Erythroblast (primary cell): ENCODE data around the gene CPLANE2.
"Not testable (repeated sequence)": the region's sequence is repeated elsewhere in the genome, so short reads cannot be mapped to it uniquely, and the experiment has no call there.

Experiments used
- DNase-seq, 2 experiments: peaks; one replicate each; lab custom pipeline; 2025; lab: John Stamatoyannopoulos, UW
- GATA1 ChIP-seq: IDR thresholded peaks from 2 replicates; pipeline ENCODE4 v1.6.1; 2011; ENCODE audit warnings: low read depth, mild to moderate bottlenecking, control low read depth, low read length, moderate library complexity
- POLR2A ChIP-seq: IDR thresholded peaks from 2 replicates; pipeline ENCODE4 v1.6.1; 2011; ENCODE audit warnings: mild to moderate bottlenecking, low read length

Gene CPLANE2, protein sequence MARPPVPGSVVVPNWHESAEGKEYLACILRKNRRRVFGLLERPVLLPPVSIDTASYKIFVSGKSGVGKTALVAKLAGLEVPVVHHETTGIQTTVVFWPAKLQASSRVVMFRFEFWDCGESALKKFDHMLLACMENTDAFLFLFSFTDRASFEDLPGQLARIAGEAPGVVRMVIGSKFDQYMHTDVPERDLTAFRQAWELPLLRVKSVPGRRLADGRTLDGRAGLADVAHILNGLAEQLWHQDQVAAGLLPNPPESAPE

DNA sequence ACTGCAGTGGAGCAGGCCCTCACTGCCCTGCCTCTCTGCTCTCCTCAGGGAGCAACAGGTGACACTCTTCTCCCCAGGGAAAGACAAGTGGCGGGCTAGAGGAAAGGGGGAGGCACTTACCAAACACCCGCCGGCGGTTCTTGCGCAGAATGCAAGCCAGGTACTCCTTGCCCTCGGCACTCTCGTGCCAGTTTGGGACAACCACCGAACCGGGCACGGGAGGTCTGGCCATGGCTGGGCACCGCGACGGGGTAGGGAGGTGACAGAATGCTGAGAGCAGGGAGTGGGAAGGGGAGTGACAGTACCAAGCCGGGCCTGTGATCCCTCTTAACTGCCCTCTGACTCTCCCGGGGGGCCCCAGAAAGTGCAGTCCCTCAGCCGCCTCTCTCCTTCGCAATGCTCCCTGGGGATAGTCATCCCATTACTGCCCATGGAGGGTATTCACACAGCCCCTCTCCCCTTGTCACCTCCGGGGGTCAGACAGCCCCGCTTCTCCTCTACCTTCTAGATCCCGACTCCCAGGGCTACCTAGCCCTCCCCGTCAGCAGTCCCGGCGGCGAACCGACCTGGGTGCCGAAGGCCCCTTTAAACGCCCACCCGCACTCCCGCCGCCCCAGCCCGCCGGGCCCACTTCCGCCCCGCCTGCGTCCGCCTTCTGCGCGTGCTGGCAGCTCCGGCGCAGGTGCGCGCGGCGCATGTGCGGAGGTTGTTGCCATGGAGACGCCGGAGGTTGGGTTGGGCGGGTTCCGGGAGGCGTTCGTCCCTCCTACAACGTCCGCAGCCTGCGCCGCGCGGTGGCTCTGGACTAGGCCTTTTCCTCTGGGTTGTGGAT lies at the start of gene CPLANE2:
Gene CPLANE2 (minus strand): TSS at position 673 of the 832 bp plus-strand sequence. CDS start 441 bp downstream, at position 232.
- peak; percentile 94 to 96 for DNase-seq
- TF ChIP-seq POLR2A, result peak; percentile 63
- no peak for TF ChIP-seq GATA1

DNA sequence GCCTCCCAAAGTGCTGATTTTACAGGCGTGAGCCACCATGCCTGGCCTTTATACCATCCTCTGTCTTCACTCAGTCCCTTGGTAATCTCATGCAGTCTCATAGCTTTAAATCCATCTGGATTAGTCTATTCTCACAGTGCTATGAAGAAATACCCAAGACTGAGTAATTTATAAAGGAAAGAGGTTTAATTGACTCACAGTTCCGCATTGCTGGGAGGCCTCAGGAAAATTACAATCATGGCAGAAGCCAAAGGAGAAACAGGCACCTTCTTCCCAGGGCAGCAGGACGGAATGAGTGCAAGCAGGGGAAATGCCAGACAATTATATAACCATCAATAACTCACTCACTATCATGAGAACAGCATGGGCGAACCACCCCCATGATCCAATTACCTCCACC lies 49.1 kb upstream of the CPLANE2 start:
- no peak for DNase-seq
- TF ChIP-seq POLR2A (no peak), GATA1 (no peak)

DNA sequence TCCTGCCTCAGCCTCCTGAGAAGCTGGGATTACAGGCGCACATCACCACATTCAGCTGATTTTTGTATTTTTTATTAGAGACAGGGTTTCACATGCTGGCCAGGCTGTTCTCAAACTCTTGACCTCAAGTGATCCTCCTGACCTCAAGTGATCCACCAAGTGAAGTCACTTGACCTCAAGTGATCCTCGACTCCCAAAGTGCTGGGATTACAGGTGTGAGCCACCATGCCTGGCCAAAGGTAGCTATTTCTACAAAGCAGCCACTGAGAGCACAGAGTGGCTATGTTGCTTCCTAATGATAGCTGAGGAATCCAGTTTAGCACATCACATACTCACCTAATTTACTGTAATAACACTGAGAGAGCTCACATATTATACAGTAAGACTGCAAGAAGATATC lies 44.8 kb upstream of the CPLANE2 start:
- DNase-seq, result no peak
- TF ChIP-seq POLR2A (no peak), GATA1 (no peak)

DNA sequence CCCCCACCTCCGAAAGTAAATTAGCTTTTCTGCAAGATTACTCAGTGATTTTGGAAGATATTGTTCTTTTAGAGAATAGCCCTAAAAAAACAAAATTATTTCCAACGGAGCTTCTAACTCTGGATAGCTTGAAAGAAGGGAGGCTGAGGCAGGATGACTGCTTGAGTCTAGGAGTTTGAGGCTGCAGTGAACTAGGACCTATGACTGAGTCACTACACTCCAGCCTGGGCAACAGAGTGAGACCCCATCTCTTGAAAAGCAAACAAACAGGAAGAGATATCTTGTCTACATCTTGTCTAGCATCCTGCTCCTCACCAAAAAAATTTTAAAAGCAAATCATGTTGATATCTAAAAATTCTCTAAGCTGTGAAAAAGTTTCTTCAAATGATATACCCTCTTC lies 42.2 kb upstream of the CPLANE2 start:
- no peak for DNase-seq
- TF ChIP-seq GATA1 (no peak), POLR2A (no peak)

DNA sequence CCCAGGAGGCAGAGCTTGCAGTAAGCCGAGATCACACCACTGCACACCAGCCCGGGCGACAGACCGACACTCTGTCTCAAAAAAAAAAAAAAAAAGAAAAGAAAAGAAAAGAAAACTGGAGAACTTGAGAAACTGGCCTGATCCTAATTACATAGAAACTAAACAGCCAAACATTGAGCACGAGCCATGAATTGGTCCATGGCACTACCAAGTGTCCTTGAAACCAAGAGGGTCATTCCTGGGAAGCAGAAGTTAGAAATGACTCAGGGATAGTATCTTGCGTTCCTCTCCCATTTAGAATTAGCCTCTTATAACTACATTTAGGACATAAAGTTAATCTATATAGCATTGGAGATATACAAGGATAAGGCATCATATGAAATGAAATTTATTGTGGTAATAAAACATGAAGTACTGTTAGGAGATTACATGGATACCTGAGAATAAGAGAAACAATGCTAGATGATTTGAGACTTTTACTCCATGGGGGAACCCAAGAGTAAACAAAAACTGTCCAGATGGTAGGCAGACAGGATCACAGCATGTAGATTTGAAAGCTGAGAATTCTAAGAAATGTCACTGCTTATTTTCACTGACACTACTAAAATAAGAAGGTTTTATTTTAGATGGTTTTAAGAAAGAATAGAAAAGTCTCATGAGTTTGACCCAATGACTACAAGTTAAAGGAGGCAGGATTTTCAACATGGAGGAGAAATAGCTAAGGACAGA lies 39.5 kb upstream of the CPLANE2 start:
- DNase-seq, result no peak
- TF ChIP-seq GATA1 (no peak), POLR2A (no peak)

DNA sequence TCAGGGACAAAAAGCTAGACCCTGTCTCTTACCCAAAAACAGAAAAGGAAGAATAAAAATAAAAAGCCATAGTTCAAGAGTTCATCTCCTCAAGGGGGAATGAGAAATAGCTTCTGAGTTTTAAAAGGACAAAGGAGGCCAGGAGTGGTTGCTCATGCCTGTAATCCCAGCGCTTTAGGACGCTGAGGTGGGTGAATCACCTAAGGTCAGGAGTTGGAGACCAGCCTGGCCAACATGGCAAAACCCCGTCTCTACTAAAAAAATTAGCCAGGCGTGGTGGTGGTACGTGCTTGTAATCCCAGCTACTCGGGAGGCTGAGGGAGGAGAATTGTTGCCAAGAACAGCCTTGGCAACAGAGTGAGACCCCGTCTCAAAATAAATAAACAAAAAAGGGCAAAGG lies 38.6 kb upstream of the CPLANE2 start:
- TF ChIP-seq POLR2A (no peak), GATA1 (no peak)
- DNase-seq, result no peak

DNA sequence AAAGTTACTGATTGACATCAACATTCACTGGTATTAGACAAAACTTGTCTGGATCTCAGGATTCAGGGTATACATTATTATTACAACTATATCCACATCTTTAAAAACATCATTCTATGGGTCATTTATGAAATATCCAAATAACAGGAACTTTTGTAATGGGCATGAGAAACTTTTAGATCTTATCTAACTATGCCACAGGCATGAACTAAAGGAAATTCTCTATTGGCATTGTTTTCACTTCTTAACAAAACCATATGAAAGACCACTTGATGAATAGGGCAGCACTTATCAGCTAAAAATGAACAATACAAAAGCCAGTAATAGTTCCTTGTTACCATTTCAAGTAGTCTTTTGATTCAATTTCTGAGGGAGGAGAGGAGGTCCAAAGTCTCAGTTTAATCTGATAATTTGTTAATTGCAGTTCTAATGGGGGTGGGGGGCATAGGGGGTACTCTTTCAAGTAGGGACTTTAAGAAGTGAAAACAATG lies 30.8 kb upstream of the CPLANE2 start:
- TF ChIP-seq POLR2A, result no peak

DNA sequence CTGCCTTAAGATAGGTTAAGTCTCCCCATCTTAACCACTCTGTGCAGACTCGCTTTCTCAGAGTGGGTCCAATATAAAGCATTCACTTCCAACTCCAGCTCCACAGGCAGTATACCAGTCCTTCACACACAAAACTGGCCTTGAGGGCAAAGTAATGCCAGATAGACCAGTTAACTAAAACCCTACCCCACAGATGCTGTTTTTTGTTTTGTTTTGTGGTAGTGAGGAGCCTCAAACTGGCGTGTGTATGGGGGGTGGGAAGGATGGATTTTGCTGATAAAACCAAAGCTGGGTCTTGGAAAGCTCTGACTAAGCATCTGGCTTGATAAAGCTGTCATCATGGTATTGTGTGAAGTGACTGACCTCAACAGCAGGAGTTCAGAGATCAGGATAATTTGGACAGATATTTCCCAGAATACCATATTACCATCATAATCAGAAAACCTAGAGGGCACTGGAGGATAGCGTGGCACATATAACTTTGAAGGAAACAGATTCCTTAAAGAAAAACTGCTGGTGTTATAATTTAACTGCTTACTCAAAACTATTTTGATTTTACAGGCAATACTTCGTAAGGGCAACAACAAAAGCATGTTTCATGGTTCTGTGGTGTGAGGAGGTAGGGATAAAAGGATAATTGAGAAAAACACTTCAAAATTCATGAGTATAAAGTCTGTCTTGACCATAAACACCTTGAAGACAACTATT lies 29.6 kb upstream of the CPLANE2 start:
- TF ChIP-seq POLR2A (no peak), GATA1 (no peak)
- peak; percentile 67 to 81 for DNase-seq

More for the DNA sequence above, 30.8 kb upstream of the CPLANE2 start:
- DNase-seq, result no peak

DNA sequence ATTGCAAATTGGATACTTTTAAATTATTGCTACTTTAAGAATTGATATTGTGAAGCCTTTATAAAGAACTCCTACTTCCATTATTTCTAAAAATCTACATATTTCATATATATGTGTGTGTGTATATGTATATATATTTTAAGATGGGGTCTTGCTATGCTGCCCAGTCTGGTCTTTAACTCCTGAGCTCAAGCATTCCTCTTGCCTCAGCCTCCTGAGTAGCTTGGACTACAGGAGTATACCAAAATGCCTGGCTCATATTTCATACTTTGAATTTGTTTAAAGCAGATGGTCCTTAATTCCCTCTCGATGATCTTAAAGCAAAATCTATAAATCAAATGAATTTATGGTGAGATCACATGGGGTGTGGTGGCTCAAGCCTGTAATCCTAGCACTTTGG lies 25.1 kb upstream of the CPLANE2 start:
- TF ChIP-seq POLR2A, result no peak
- TF ChIP-seq GATA1, result no peak
- no peak for DNase-seq

DNA sequence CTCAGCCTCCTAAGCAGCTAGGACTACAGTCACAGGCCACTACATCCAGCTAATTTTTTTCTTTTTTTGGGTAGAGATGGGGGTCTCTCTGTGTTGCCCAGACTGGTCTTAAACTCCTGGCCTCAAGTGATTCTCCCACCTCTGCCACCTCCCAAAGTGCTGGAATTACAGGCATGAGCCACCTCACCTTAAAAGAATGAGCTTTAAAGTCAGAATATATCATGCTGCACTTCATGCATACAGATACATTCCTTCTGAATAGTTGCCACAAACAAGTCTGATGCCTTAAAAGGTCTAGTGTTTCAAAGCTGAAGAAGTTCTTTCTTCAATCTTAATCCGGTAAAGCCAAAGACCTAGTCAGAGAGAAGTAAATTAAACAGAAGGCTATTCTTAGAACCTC lies 23.8 kb upstream of the CPLANE2 start:
- DNase-seq, result no peak

DNA sequence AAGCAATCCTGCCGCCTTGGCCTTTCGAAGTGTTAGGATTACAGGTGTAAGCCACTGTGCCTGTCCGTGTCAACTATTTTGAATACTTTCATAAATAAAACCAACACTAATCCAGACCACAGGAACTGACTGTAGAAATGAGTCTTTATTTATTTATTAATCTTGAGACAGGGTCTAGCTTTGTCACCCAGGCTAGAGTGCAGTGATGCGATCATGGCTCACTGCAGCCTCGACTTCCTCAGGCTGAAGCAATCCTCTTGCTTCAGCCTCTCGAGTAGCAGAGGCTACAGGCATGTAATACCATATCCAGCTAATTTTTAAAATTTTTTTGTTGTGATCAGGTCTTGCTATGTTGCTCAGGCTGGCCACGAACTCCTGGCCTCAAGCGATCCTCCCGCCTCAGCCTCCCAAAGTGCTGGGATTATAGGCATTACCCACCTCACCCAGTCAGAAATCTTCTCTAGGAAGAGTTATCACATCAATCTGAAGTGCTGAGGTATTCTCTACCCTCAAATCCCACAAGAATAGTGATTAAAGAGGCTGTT lies 21.7 kb upstream of the CPLANE2 start:
- TF ChIP-seq GATA1 (no peak), POLR2A (no peak)
- DNase-seq, result no peak

More for the DNA sequence above, 23.8 kb upstream of the CPLANE2 start:
- no peak for TF ChIP-seq POLR2A
- no peak for TF ChIP-seq GATA1

DNA sequence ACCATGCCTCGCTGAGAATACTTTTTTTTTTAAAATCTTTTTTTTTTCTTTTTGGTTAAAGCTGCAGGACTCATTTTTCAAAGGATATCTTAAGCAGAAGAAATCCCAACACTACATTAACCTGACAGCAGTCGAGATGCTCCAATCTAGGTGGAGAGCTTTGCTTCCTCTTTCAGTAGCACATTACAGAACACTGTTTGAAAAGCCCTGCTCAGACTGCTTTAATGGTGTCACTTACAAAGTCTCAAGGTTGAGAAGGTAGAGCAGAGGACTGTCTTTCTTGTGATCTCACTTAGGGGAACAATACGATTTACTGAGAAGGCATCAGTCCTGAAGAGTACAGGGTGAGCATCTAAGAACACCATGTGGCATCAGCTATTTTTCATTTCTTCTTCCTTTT lies 21.0 kb upstream of the CPLANE2 start:
- TF ChIP-seq GATA1, result no peak
- TF ChIP-seq POLR2A, result no peak
- DNase-seq, result no peak

DNA sequence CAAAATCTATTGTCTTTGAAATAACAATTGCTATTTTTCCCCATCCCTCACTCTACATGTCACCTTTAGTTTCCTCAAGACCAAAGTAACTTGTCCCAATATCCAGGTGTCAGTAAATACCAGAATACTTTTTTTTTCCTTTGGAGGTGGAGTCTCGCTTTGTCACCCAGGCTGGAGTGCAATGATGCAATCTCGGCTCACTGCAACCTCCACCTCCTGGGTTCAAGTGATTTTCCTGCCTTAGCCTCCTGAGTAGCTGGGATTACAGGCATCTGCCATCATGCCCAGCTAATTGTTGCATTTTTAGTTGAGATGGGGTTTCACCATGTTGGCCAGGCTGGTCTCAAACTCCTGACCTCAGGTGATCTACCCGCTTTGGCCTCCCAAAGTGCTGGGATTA lies 20.6 kb upstream of the CPLANE2 start:
- DNase-seq, result not testable (repeated sequence)

DNA sequence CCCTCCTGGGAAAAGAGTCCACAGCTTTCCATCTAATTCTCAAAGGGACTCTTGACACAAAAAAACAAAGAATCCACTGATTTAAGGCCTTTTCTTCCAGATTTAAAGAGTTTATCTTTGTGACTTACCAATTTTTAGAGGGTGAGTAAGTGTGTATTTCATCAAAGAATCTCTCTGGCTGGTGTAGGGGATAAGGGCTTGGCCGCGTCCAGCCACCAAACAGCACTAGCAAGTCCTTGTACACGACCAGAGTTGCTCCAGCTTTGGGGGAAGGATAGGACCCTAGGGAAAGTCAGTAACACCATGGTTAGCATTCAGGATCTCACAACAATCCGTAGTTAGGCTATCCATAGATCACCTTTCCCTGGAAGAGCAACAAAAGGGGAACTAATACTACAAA lies 19.5 kb upstream of the CPLANE2 start:
- no peak for DNase-seq
- TF ChIP-seq GATA1 (no peak), POLR2A (no peak)
